Endometrium (tissue), 2 donors: ENCODE results near the gene SETD4.
"Not testable (repeated sequence)": the region's sequence is repeated elsewhere in the genome, so short reads cannot be mapped to it uniquely, and the experiment has no call there.

Experiments
- FAIRE-seq: peaks from 2 replicates; lab custom pipeline; 2012; peaks lifted over from hg19 to GRCh38; lab: Jason Lieb, UNC
- donor health status: control.
- donor health status: control.

The SETD4 gene, protein sequence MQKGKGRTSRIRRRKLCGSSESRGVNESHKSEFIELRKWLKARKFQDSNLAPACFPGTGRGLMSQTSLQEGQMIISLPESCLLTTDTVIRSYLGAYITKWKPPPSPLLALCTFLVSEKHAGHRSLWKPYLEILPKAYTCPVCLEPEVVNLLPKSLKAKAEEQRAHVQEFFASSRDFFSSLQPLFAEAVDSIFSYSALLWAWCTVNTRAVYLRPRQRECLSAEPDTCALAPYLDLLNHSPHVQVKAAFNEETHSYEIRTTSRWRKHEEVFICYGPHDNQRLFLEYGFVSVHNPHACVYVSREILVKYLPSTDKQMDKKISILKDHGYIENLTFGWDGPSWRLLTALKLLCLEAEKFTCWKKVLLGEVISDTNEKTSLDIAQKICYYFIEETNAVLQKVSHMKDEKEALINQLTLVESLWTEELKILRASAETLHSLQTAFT

DNA sequence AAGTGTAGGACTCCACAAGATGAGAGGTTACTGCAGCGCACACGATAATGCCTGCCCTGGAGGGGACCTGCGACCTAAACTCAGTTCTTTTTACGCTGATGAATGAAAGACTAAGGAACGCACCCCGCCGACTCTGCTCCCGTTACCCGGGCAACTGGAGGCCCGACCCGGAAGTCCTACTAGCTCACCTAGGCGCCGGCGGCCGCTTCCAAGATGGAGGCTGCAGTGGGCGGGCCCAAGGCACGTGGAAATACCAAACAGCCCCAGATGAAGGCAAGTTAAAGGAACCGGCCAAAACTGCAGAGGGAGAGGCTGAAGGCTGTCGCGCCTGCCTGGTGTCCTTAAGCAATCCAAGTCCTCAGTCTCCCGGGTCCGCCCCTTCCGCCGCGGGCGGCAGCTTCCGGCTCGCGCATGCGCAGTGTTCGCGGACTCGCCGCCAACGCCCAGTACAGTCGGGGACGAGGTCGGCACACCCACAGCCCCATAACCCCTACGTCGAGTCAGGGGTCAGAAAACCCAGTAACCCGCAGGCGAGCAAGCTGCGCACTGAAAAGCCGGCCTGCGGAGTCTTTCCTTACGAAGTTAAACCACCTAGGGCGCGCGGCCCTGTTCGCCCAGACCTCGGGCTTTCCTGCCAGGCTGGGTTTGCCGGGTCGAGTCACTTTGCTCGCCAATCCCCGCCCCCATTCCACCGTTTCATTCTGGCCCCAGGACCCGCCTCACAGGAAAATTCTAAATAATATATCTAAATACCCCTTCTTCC is at the start of gene SETD4:
Gene SETD4, minus strand, starts transcription at position 368 of the 763 bp plus-strand sequence. CDS start 1,638 bp downstream, outside the sequence.
- no peak for FAIRE-seq

DNA sequence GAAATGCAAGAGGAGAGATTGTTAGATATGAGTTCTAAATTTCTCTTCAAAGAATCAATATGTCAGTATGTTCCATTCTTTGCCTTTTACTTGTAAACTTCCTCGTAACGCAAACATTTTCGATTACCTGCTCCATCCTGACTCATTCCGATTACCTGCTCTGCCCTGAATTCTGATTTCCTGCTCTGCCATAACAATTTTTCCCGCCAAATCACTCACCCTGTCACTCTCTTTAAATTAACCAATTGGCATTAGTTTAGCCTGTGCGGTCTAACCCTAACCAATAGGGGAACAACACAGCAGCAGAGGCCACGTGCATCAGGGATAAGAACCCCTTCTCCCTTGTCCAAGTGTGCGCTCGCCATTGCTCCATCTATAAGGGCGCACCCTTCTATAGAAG is 49.5 kb upstream of the SETD4 start:
- FAIRE-seq, result no peak

DNA sequence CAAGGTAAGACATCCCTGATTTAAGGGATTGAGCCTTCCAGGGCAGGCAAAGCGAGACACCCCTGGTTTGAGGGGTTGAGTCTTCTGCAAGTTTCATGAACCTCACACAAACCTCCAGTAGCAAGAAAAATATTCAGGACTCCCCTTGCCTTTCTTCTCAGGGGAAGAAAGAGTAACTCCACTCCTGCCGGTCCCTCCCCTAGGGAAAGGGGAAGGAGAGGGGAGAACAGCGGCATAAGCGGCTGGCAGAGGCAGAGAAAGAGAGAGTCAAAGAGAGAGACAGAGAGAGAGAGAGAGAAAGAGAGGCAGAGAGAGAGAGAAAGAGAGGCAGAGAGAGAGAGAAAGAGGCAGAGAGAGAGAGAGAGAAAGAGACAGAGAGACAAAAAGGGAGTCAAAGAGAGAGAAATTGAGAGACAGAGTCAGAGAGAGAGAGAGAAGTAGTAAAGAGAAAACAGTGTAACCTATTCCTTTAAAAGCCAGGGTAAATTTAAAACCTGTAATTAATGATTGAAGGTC is 45.1 kb upstream of the SETD4 start:
- no peak for FAIRE-seq

DNA sequence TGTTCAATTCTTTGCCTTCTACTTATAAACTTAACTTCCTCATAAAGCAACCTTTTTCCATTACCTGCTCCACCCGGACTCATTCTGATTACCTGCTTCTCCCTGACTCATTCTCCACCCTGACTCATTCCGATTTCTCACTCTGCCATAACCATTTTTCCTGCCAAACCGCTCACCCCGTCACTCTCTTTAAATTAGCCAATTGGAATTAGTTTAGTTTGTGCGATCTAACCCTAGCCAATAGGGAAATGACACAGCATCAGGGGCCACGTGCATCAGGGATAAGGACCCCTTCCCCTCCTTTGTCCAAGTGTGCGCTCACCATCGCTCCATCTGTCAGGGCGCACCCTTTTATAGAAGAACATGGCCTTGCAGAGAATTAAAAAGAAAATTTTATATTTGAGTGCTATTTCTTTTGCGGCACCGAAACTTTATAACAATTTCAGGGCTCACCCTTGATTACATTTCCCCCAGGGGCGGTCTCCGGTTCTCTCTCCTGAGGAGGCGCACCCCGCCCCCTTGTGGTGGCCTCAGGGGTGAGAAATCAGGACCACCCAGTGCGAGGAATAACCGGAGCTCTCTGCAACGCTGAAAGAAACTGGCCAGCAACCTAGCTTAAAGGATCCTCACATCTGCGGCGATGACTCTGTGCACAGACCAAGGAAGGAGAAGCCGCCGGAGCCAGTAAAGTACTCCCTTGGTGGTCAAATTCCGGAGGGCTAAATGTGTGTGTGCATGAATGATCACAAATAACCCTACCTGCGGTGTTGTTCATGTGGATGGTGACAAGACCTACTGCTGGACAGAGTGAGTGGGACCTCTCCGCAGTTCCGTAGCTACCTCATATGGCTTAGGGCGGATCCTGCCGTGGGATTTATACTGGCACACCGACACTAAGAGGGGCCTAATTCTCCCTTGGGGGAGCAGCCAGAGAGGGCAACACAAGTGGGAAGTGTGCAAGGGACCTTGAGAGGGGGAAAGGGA is 44.3 kb upstream of the SETD4 start:
- FAIRE-seq, result peak; percentile 39

DNA sequence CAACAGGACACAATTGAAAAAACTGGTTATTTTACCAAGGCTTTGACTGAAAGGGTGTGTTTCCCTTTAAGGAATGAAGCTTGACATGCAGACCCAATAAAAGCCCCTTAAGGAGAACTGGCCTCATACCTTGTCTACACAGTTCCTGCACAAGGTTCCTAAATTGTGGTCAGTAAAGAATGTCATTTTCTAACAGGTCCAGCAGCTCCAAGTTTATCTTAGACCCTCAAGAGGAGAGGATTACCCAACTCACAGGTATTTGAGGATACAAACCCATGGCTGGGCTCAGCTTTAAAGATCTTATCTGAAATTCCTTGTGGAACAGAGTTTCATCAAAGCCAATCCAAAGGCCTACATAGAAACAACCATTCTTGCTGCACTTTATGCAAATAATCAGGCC is 43.1 kb upstream of the SETD4 start:
- no peak for FAIRE-seq

DNA sequence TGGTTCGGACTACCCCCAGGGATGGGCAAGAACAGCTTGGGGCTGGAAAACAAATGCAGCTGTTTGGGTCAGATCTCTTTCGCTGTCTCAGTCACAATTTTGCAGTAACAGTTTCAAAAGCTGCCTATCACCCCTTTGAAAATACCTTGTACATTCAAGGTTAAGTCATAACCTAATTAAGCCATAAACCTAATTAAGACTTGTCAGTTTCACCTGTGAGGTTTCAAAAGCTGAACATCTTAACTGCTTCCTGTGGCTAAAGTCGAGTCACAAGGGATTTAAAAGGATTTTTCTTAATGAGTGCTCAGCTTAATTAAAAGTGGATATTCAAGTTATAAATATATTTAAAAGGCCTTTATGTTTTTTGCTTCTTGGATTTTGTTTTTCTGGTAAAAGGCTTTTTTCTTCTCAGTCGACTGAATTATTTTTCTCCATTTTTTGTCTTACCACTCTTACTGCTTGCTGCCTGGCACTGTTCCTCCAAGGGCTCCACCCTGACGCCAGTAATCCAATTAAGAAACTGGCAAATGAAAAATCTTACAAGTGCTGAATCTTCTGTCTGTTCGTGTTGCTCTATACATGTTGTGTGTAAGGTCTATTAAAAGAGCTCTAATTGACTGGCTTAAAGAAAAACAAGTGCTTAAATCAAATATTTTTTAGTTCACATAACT is 40.8 kb upstream of the SETD4 start:
- FAIRE-seq, result no peak

DNA sequence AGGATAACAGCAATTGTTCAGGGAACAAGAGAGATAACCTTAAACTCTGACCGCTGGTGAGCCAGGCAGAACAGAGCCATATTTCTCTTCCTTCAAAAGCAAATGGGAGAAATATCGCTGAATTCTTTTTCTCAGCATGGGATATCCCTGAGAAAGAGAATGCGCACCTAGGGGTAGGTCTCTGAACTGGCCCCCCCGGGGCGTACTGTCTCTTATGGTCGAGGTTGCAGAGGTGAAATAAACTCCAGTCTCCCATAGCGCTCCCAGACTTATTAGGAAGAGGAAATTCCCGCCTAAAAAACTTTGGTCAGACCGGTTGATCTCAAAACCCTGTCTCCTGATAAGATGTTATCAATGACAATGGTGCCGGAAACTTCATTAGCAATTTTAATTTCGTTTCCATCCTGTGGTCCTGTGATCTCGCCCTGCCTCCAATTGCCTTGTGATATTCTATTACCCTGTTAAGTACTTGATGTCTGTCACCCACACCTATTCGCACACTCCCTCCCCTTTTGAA is 39.4 kb upstream of the SETD4 start:
- FAIRE-seq, result not testable (repeated sequence)

DNA sequence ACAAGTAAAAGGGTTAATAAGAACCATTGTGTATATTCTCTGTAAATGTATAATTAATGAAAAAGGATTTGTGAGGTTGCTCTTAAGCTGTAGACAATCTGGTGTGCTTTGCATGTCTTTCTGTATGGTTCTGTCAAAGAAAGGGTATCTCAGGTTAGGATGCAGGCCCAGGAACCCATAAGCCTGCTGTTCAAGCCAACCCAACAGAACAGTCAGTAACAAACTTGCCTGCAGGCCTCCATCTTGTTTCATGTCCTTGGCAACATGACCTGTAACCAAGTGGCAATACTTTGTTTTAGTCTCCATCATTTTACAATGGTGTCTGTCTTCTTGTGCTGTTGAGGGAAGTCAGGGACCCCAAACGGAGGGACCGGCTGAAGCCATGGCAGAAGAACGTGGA is 38.7 kb upstream of the SETD4 start:
- no peak for FAIRE-seq

DNA sequence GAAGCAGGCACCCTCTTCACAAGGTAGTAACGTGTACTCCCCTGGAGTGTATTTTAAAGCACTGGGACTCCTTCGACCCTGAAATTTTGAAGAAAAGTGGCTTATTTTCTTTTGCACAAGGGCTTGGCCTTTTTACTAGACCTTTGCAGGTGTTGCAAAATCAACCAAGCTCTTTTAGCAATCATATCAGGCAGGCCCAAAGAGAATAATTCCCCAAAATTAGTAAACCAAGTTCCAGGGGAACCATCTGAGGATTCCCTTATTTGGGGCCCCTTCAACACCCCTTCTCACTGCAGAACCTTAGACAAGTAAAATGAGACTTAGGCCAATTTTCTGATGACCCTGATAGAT is 37.8 kb upstream of the SETD4 start:
- FAIRE-seq, result no peak

DNA sequence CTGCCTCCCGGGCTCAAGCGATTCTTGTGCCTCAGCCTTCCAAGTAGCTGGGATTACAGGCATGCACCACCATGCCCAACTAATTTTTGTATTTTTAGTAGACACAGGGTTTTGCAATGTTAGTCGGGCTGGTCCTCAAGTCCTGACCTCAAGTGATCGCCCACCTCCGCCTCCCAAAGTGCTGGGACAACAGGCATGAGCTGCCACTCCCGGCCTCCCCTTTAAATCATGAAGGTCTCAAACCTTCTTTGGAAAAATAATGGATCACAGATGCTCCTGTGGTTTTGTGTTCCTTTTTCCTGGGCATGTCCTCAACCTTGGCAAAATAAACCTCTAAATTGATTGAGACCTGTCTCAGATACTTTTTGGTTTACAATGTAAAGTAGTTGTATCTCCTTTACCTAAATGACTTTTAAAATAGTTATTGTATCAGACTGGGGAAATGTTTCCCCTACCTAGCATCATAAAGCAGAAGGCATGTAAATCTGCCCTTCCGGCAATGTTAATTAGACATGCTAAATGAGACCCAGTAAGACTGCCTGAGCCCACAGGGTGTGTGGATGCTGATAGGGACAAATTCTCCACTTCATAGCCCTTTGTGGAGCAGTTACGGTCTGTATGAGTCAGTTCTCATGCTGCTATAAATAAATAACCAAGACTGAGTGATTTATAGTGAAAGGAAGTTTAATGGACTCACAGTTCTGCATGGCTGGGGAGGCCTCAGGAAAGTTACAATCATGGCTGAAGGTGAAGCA is 37.3 kb upstream of the SETD4 start:
- FAIRE-seq, result no peak

DNA sequence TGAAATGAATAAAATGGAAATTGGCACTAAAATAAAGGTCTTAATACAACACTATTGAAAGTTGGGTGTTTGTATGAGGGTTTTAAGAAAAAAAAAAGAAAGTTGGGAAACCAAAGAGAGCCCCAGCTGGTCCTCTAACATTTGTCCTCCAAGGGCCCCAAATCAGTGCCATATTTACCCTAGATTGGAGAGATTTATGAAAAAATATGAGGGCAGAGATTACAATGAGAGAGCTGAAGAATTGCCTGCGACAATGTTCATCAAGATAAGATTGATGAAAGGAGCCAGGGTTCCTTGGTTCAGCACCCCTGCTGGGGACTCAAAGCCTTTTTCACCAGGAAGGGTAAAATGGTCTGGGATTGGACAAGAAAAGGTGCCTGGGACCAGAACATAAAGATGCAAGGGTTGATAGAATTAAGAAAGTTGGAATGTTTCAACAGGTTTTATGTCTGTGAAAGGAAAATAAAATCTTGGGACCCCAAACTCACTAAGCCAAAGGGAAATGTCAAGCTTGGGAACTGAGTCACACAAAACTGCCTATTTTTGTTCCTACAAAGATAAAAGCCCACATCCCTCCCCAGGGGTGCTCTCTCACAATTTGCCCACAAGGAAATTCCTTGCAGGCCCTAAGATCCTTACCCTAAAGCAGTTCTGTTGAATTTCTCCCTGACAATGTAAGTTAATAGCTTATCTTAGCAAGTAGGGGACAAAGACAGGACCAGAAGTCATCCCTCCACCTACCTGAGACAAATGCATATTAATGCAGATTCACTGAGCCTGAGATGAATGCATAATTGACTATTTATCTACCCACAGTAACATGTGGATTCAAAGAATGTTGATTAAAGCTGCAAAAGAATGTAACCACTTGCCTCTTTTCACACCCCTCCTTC is 36.3 kb upstream of the SETD4 start:
- no peak for FAIRE-seq

DNA sequence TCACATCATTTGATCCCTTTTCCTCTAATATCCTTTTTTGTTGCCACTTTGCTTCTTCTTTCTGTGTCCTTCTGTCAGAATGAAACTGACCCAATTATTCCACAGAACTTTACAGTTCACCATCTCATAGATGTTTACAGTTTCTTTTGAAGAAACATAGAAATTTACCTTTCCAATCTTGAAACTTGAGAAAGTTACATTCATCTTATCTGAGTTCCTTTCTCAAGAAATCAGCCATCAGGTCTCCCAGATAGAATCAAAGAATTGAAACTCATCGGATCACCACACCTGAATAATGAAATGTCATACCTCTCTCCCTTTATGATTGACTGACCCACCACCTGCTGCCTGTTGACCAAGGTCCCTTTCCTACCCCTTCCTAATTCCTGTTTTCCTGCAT is 33.2 kb upstream of the SETD4 start:
- no peak for FAIRE-seq

DNA sequence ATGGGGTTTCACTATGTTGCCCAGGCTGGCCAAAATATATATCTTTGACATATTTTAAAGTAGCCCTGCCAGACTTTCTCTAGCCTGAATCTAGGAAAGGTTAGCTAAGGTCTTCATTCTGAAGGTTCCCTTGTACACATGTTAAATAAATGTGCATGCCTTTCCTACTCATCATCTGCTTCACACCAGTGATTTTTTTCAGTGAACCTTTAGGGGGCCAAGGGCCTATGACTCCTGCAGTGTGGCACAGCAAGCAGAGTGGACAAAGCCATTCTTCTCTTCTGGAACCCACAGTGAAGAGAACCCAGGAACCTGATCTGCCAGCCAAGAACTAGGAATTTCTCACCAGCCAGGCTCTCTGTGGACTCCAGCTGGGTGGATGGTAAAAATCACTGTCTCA is 32.4 kb upstream of the SETD4 start:
- no peak for FAIRE-seq

DNA sequence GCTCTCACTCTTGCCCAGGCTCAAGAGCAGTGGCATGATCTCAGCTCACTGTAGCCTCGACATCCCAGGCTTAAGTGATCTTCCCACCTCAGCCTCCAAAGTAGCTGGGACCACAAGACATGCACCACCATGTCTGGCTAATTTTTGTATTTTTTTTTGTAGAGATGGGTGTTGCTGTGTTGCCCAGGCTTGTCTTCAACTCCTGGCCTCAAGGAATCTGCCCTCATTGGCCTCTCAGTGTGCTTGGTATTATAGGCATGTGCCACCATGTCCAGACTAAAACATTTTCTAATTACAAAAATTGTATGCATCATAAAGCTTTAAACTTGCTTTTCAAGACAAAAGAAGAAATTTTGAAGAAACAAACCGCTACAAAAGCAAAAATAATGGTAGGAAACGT is 29.6 kb upstream of the SETD4 start:
- no peak for FAIRE-seq

DNA sequence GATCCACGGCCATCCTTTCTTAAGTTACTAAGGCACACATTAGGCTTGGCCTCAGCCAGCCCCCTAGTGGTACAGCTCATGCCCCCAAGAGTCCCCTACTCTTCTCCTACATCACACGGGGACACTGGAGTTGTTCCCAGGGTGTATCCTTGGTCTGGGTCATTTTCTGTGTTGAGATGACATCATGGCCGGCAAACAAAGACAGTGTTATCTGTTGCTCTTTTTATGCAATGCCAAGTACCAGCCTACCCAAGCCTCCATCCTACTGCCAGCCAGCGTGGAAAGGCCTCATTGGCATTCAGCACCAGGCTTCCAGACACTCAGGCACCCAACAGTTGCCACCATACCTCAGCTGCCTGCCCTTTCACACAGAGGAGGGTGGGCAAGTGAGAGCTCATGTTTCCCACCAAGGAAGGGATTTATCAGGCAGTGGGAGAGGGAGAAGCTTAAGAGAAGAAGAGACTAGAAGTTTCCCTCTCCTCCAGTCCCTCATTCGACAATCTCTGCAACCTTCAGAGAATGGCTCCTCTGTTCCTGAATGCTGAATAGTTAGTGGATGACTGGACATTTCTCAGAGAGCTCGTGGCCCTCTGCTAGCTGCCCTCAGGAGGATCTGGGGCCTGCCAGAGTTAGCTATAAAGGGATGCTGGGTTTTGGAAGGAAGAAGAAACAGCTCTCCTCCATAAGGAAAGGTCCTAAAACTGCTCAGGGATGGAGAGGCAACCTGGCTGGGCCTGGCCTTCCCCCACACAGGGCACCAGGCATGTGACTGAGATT is 27.2 kb upstream of the SETD4 start:
- FAIRE-seq, result no peak

DNA sequence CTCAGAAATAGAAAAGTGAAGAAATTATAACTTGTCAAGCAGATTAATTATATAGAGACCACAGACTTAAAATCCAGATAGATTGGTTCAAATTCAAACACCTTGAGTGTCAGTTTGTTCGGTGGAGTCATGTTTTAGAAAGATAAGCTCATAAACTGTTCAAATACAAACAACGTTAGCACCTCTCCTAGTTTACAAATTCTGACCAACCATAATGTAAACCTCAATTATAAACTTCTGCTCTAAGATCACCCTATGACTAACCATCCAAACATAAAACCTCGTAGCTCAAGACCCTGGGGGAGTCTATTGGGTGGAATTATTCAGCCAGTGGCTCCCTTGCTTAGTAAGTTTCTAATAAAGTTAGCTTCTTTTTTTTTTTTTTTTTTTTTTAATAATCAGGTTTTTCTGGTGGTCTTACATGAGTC is 21.9 kb upstream of the SETD4 start:
- FAIRE-seq, result no peak

DNA sequence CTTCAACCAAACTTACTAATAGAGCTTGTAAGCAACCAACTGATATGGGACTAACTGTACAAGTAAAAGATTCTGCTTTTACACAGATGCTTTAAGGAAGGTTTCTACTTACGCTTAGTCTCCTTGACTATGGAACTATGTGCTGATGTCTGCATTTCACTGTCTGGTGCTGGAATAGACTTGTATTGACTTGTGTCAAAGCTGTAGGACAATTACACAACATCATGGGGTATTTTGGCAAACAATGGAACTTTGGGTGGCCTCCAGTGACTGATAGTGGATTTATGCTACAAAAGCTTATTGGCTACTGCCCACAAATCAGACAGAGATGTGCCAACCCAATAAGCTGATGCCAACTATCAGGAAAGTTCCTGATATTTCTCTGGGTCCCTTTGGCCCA is 20.1 kb upstream of the SETD4 start:
- no peak for FAIRE-seq

DNA sequence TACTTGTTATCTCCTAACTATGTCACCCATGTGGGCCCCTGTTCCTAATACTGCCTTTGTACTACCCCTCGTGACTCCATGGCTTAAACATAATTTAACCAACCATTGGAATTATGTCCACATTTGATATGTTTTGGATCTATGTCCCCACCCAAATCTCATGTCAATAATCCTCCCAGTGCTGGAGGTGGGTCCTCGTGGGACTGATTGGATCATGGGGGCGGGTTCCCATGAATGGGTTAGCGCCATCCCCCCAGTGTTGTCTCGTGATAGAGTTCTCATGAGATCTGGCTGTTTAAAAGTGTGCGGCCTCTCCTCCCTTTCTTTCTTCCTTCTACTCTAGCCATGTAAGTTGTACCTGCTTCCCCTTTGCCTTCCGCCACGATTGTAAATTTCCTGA is 19.3 kb upstream of the SETD4 start:
- FAIRE-seq, result no peak
